GM23338 (cell line): ENCODE measurements around the gene SLC41A3.

Experiments
- EZH2 ChIP-seq: fragments of 200-600 bp; sonication (generic); IDR thresholded peaks from one replicate; pipeline ENCODE4 v1.8.0; 2017; ENCODE audit warnings: antibody characterized with exemption, mild to moderate bottlenecking, low read depth; ENCODE audit not compliant: unreplicated experiment
- TF ChIP-seq, protein P1 (sequence below), 2 experiments: fragments of 200-600 bp in 1 of 2; sonication (generic) in 1 of 2; conservative IDR thresholded peaks; 2 replicates each; pipeline versions ENCODE4 v1.5.1 to v1.6.1; 2016 to 2017; ENCODE audit warnings: antibody characterized with exemption in 2 of 2, low read depth in 2 of 2, mild to moderate bottlenecking in 2 of 2, moderate library complexity in 1 of 2

DNA sequence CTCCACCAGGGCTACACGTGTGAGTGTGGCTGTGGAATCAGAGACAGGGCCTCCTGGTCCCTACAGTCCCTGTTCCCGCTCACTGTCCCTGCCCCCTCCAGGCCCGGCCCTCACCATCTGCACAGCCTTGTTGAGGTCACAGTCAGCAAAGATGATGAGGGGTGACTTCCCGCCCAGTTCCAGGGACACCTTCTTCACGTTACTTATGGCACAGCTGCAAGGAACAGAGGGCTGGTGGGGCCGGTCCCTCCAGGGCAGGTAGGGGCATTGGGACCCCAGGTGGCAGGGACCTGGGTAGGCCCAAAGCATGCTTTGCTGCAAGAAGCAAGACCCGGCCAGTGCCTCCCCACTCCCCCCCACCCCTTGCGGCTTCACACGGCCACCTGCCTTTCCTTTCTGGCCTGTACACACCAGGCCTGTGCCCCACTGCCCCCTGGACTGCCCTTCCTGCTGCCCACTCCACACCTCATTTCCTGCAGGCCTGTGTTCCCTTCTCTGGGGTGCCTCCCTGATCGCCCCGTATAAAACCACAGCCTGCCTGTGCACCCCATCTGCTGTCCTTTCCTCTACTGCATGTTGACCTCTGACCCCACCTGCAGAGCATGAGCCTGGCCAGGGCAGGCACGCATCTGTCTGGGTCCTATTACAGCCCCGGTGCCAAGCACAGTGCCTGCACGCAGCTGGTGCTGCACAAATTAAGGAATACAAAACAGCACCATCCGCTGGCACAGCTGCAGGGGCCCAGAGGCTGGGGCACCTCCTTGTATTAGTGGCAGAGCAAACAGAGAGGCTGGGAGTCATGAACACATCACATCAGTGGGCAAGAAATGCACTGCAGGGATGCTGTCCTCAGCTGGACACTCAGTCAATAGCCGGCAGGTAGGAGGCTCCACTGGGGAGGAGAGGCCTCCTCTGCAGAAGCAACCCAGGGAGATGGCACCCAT lies 30.8 kb upstream of the SLC41A3 start:
- TF ChIP-seq, protein P1, sequence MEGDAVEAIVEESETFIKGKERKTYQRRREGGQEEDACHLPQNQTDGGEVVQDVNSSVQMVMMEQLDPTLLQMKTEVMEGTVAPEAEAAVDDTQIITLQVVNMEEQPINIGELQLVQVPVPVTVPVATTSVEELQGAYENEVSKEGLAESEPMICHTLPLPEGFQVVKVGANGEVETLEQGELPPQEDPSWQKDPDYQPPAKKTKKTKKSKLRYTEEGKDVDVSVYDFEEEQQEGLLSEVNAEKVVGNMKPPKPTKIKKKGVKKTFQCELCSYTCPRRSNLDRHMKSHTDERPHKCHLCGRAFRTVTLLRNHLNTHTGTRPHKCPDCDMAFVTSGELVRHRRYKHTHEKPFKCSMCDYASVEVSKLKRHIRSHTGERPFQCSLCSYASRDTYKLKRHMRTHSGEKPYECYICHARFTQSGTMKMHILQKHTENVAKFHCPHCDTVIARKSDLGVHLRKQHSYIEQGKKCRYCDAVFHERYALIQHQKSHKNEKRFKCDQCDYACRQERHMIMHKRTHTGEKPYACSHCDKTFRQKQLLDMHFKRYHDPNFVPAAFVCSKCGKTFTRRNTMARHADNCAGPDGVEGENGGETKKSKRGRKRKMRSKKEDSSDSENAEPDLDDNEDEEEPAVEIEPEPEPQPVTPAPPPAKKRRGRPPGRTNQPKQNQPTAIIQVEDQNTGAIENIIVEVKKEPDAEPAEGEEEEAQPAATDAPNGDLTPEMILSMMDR (conservative IDR thresholded peaks at IDR 0.05; ENCODE audit: low read depth in 2 of 2), result no peak
- TF ChIP-seq EZH2, result no peak
